NCI-H2227 (cell line): ENCODE measurements around the gene PBX4.

Experiments
- DNase-seq: peaks from one replicate; lab custom pipeline; 2025; ENCODE audit not compliant: unreplicated experiment; lab: John Stamatoyannopoulos, UW

The PBX4 gene

DNA sequence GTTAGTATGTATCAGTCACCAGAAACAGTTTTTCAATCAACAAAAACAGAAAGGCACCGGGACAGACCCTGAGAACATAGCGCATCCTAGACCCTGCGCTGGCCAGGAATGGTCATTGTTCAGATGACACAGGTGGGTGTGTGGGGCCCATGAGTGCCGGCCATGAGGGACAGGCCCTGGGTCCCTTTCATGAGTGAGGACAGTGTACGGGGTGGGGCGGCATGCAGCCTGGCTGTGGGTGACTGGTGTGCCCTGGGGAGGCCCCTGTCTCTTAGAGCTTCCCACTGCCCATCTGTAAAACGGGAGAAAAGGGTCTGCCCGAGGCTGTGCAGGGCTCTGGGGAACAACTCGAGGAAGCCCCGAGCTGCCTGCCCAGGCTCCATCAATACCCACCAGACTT lies 25.8 kb downstream of the PBX4 start:
- no peak for DNase-seq

GRCh38 chr19:19591133-19591825 lies 27.2 kb downstream of the PBX4 start:
- no peak for DNase-seq

- no peak for DNase-seq
Observed at GRCh38 chr19:19588546-19588945, 29.9 kb downstream of the PBX4 start.

GRCh38 chr19:19587771-19588170 lies 30.7 kb downstream of the PBX4 start:
- DNase-seq, result no peak

GRCh38 chr19:19584356-19584755 lies 34.1 kb downstream of the PBX4 start:
- DNase-seq, result no peak

DNA sequence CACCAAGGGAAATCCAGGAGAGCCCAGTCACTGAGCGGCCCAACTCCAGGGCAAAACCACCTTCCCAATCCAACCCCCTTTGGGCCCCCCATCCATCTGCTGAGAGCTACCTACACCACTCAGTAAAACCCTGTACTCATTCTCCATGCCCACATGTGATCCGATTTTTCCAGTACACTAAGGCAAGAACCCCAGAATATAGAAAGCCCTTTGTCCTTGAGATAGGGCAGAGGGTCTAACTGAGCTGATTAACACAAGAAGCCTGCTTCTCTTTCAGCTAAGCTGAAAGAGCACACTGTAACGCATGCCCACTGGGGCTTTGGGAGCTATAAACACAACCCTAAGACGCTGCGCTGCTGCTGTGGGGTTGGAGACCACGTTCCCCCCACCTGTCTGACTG lies 36.0 kb downstream of the PBX4 start:
- no peak for DNase-seq

DNA sequence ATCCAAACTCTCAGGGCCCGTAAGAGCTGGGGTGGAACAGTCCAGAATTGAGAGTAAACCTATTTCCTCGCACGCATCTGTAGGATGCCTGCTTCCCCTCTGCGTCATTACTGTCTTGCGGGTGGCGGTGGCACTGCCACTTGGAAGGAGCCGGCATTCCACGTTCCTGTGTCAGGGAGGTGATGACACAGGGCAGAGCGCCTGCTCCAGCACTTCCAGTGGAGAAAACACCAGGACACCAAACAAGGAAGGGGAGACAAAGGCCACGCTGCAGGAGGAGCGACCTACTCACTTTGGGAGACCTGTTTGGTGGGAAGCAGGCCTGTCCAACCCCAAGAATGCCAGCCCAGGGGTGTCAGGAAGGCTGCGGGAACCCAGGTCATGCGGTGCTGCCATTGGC lies 37.1 kb downstream of the PBX4 start:
- no peak for DNase-seq

DNA sequence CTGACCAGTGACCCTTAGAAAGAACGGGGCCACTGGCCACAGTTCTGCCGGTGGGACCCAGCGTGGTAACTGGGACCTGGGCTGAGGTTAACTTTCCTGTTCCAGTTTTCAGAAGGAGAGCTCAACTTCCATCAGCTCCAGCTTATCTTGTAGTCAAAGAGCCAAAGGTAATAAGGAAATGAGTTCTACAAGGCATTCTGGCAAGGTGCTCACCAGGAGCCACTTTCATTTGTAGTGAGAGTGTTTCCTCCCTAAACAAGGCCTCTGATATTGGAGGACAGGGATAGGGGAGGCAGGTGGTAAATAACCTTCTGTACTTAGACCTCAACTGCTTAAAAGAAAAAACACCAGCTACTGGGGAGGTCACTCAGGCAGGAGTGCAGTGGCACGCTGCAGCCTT lies 38.1 kb downstream of the PBX4 start:
- DNase-seq, result no peak

DNA sequence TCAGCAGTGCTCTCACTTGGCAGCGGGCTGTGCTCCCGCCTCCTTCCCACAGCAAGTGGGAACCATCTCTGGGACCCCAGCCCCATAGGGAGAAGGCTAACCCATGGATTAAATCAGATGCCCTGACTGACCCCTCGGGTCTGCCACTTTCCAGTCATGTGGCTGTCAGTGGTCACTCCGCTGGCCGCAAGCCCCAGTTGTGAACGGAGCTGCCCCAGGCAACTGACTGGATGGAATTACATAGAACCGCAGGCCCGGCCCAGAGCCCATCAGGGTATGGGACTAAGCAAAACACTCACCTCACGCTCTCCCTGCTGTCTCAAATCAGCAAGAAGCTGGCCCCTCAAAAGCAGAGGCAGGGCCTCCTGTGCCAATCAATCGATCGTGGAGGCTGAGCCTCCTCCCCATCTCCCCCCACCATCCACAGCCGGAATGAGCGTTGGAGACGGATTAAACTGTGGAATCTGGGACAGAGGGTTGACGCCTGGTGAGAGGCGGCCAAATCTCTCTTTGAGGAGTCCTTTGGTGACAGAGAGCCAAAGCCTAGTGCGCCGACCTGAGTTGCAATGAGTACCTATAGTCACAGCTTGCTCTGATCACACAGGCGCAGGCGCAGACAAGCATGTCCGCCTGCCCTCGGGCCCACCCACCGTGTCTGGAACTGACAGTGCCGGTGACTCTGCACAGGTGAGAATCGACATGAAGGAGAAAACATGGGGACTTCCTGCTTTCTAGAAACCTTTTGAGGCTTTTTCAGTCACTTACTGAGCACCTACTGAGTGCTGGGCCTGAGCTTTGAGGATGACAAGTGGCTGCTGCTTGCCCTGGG lies 38.7 kb downstream of the PBX4 start:
- DNase-seq, result no peak

GRCh38 chr19:19578252-19578651 lies 40.2 kb downstream of the PBX4 start:
- peak; percentile 81 for DNase-seq

DNA sequence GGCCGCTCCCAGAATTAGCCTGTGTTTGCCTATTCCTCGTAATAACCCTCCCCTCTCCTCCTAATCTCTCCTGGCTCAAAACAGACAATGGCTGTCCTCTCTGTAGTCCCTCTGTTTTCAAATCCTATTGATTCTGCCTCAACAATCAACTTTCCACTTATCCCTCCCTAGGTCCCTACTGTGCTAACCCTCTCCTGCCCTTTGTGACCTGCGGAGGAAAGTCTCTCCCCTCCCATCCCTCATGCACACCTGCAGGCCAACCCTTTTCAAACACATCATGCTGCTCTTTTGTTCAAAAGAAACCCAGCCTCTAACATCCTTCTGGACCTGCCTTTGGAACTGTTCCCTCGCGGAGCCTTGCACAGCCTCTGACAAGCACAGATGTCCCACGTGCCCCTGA lies 43.1 kb downstream of the PBX4 start:
- DNase-seq, result no peak

GRCh38 chr19:19571071-19571786 lies 47.3 kb downstream of the PBX4 start:
- DNase-seq, result no peak

- DNase-seq, result no peak
Observed at GRCh38 chr19:19570571-19570970, 47.9 kb downstream of the PBX4 start.

DNA sequence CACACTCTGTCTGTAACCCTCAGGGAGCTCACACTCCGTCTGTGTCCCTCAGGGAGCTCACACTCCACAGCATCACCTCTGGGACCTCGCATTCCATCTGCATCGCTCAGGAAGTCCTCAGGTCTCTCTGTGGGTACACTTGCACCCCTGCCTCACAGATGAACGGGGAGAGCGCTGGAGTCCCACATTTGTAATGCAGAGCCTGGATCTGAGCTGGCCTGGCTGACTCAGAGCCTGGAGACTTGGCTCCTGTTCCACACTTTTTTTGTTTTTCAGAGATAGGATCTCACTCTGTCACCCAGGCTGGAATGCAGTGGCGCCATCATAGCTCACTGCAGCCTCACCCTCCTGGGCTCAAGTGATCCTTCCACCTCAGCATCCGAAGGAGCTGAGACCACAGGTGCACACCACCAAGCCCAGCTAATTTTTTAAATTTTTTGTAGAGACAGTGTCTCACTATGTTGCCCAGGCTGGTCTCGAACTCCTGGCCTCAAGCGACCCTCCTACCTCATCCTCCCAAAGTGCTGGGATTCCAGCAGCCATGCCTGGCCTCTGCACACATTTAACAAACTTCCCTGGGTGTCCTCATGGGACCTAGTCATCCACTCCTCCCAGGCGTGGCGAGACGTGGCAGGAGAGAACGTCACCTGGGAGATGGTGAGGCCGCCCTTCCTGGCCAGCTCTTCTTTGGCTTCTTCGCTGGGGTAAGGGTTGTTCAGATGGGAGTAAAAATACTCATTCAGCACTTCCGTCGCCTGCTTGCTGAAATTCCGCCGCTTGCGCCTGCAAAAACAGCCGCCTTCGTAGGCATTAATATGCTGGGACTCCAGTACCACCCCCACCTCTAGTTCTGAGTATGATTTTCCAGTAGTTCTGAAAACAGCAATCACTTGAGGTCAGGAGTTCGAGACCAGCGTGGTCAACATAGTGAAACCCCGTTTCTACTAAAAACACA lies 49.4 kb downstream of the PBX4 start:
- DNase-seq, result no peak

DNA sequence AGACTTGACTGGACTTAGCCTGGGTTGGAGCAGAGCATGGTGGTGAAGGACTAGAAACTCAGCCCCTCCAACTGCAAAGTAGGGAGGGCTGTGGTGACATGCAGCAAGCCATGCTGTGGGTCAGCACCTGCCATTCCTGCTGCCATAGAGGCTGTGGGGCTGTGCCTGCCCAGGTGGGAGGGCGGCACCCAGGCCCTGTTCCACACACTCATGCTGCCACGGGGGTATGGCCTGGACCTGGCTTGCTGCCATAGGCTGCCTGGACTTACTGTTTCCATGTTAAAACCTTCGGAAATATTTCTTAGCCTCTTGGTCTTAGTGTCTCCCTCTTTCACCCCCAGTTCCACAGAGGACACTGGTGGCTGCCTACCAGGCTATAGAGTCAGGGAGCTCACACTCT lies 51.1 kb downstream of the PBX4 start:
- no peak for DNase-seq

- DNase-seq, result no peak
Observed at GRCh38 chr19:19566306-19566705, 52.2 kb downstream of the PBX4 start.

- no peak for DNase-seq
Observed at GRCh38 chr19:19563348-19563848, 55.1 kb downstream of the PBX4 start.

DNA sequence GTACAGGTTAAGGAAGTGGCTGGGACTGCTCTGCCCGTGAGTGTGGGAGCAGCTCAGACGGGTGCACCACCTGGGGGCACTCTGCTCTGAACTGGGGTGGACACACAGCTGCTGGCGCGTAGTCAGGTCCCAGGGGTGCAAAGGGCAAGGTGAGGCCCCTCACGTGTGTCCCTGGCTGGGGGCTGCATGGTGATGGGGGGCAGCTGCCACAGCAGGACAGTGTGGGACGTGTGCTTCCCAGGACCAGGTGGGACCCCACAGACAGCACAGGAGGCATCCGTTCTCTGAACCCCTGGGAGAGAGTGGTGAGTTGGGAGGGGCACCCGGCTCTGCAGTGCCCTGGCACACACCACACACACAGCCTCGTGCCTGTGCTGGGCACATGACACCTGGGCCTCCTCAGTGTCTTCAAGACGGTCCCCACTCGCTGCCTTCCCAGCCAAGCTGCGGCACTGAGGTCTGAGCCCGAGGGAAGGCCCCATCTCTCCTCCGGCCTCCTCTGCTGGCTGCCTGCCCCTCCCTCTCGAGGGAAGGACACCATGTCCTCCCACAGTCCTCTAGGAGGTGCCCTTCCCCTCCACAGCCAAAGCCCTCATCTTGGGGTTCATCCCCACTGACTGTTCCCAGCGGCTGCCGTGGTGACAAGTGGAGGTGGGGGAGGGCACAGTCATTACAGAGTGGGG lies 55.7 kb downstream of the PBX4 start:
- DNase-seq, result no peak

- no peak for DNase-seq
Observed at GRCh38 chr19:19561946-19562664, 56.4 kb downstream of the PBX4 start.
